ENCODE results near the gene BNIP5. TPM values are rescaled to one million over a fixed set of nuclear protein-coding genes. Genes with fewer than 3 reads are reported as not detected.

The BNIP5 gene
- total RNA-seq, 2 experiments from 2014 or later: not detected

DNA sequence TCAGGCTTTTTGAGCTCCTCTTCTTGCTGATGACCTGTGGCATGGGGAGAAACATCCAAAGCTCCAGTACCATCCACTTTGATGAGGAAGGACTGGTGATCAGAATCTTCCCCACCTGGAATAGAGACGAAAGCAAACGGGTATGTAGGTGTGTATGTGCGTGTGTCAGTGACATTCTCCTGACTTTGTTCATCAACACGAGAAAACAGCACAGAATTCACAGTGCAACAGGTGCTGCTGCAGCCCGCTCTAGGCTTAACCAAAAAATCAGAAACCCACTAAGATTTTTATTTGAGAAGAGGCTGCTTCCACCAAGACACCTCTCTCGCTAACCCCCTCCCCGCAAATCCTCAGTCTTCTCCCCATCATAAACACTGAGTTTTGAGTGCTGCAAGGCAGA, 8.1 kb downstream of the BNIP5 start:
- CTCF ChIA-PET (ENCODE audit: unreplicated experiment): no interaction called here
- H2AFZ ChIP-seq (ENCODE audit: low read length): no peak overlapping the region
- H3K4me3 ChIP-seq (ENCODE audit: low read depth, low read length, poor library complexity, severe bottlenecking): no peak overlapping the region
- TF ChIP-seq, protein P1, sequence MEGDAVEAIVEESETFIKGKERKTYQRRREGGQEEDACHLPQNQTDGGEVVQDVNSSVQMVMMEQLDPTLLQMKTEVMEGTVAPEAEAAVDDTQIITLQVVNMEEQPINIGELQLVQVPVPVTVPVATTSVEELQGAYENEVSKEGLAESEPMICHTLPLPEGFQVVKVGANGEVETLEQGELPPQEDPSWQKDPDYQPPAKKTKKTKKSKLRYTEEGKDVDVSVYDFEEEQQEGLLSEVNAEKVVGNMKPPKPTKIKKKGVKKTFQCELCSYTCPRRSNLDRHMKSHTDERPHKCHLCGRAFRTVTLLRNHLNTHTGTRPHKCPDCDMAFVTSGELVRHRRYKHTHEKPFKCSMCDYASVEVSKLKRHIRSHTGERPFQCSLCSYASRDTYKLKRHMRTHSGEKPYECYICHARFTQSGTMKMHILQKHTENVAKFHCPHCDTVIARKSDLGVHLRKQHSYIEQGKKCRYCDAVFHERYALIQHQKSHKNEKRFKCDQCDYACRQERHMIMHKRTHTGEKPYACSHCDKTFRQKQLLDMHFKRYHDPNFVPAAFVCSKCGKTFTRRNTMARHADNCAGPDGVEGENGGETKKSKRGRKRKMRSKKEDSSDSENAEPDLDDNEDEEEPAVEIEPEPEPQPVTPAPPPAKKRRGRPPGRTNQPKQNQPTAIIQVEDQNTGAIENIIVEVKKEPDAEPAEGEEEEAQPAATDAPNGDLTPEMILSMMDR (conservative IDR thresholded peaks at IDR 0.05; ENCODE audit: low read length): no peak
- TF ChIP-seq EZH2phosphoT487 (IDR thresholded peaks at IDR 0.05; ENCODE audit: borderline replicate concordance, low read depth, low read length): no peak
- no peaks in the 10 kb centered on the region for H3K9me3 ChIP-seq (ENCODE audit: low read length)
- POLR2A ChIA-PET: no interaction called here
- H3K79me2 ChIP-seq (ENCODE audit: insufficient read depth, low read depth, low read length): no peaks in the 10 kb centered on the region
- no peaks in the 10 kb centered on the region for H4K20me1 ChIP-seq (ENCODE audit: insufficient read depth, low read length)
- H3K4me1 ChIP-seq (ENCODE audit: insufficient read depth, low read length, poor library complexity, severe bottlenecking): no peaks in the 10 kb centered on the region
- no peak overlapping the region for H3K27ac ChIP-seq (ENCODE audit: low read depth, low read length, poor library complexity, severe bottlenecking)
- intact Hi-C loops (cut with micrococcal nuclease; ENCODE audit: unreplicated experiment): no loop called here
- no peaks in the 10 kb centered on the region for H3K9me2 ChIP-seq (ENCODE audit: insufficient read depth, low read length)
- no TSS peak for BruUV-seq (replicated peaks)
- no peaks in the 10 kb centered on the region for H3K36me3 ChIP-seq (ENCODE audit: insufficient read depth, low read length)
- DNase-seq (ENCODE audit: low spot score): no peak
- no peak overlapping the region for H3K4me2 ChIP-seq (ENCODE audit: low read length)

DNA sequence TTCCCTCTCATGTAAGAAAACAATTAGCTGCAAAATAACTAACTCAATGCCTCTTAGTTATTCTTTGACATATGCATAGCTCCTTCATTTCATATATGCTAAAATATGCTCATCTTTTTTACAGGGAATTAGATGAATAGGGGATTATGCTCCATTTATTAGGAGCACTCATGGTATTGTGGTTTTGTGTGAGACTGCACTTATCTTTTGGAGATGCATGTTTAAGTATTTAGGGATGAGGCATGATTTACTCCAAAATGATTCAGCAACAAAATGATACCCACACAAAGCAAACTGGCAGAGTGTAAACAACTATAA, 8.8 kb downstream of the BNIP5 start:
- Histone ChIP-seq H4K20me1 (ENCODE audit: insufficient read depth, low read length) (no peaks in the 10 kb centered on the region), H3K36me3 (ENCODE audit: insufficient read depth, low read length) (no peaks in the 10 kb centered on the region), H3K9me3 (ENCODE audit: low read length) (no peaks in the 10 kb centered on the region), H2AFZ (ENCODE audit: low read length) (no peak overlapping the region), H3K79me2 (ENCODE audit: insufficient read depth, low read depth, low read length) (no peaks in the 10 kb centered on the region), H3K9me2 (ENCODE audit: insufficient read depth, low read length) (no peaks in the 10 kb centered on the region), H3K27ac (ENCODE audit: low read depth, low read length, poor library complexity, severe bottlenecking) (no peak overlapping the region), H3K4me3 (ENCODE audit: low read depth, low read length, poor library complexity, severe bottlenecking) (no peak overlapping the region), H3K4me2 (ENCODE audit: low read length) (no peak overlapping the region), H3K4me1 (ENCODE audit: insufficient read depth, low read length, poor library complexity, severe bottlenecking) (no peaks in the 10 kb centered on the region)
- ChIA-PET POLR2A (interaction anchor here (0.6 kb wide), 3 partner anchors 10 to 33 kb away, joined by 3 to 4 read pairs (median 3); no protein-coding TSS in a partner anchor), CTCF (ENCODE audit: unreplicated experiment) (no interaction called here)
- no peak for DNase-seq (ENCODE audit: low spot score)
- no TSS peak for BruUV-seq (replicated peaks)
- intact Hi-C loops (cut with micrococcal nuclease; ENCODE audit: unreplicated experiment): no loop called here
- TF ChIP-seq, protein P1 (conservative IDR thresholded peaks at IDR 0.05; ENCODE audit: low read length): no peak
- TF ChIP-seq EZH2phosphoT487 (IDR thresholded peaks at IDR 0.05; ENCODE audit: borderline replicate concordance, low read depth, low read length): no peak

DNA sequence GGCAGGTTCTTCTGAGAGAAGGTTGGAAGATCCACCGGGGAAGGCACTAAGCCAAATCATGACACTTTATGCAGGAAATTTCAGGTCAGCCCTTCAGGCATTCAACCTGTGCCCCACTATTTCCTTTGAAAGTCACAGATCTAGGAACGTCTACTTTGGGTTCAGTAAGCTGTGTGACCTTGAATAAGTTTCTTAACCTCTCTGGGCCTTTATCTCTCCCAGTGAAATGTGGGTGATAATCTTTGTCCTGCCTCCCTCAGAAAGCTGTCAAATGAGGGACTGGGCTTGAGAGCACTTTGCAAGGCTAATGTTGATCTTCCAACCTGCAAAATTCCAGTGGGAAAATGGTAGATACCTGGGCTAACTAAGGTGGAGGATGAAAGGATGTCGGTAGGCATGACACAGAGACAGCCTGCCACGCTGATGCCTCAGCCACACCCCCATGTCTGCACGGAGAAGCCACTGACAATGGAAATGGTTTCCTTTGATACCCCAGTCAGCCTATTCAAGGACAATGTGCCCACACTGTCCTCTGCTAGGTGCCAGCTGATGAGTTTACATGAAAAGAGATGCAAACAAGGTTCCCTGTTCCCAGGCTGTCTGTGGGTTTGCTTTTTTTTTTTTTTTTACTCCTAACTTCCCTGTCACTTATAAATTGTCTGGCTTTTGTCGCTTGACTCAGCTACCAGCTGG, 9.3 kb downstream of the BNIP5 start:
- intact Hi-C loops (cut with micrococcal nuclease; ENCODE audit: unreplicated experiment): no loop called here
- no peak for DNase-seq (ENCODE audit: low spot score)
- Histone ChIP-seq H3K4me1 (ENCODE audit: insufficient read depth, low read length, poor library complexity, severe bottlenecking) (no peaks in the 10 kb centered on the region), H3K4me2 (ENCODE audit: low read length) (no peak overlapping the region), H3K36me3 (ENCODE audit: insufficient read depth, low read length) (no peaks in the 10 kb centered on the region), H2AFZ (ENCODE audit: low read length) (no peak overlapping the region), H3K9me2 (ENCODE audit: insufficient read depth, low read length) (no peaks in the 10 kb centered on the region), H3K9me3 (ENCODE audit: low read length) (no peaks in the 10 kb centered on the region), H4K20me1 (ENCODE audit: insufficient read depth, low read length) (no peaks in the 10 kb centered on the region), H3K27ac (ENCODE audit: low read depth, low read length, poor library complexity, severe bottlenecking) (no peak overlapping the region), H3K4me3 (ENCODE audit: low read depth, low read length, poor library complexity, severe bottlenecking) (no peak overlapping the region), H3K79me2 (ENCODE audit: insufficient read depth, low read depth, low read length) (no peaks in the 10 kb centered on the region)
- POLR2A ChIA-PET: interaction anchor here (0.6 kb wide), 3 partner anchors 10 to 32 kb away, joined by 3 to 4 read pairs (median 3); no protein-coding TSS in a partner anchor
- no peak for TF ChIP-seq EZH2phosphoT487 (IDR thresholded peaks at IDR 0.05; ENCODE audit: borderline replicate concordance, low read depth, low read length)
- TF ChIP-seq, protein P1 (conservative IDR thresholded peaks at IDR 0.05; ENCODE audit: low read length): no peak
- CTCF ChIA-PET (ENCODE audit: unreplicated experiment): interaction anchor here (1.0 kb wide), 1 partner anchor 14 kb away, joined by 4 read pairs; no protein-coding TSS in a partner anchor
- no TSS peak for BruUV-seq (replicated peaks)
